Activated CD4-positive, alpha-beta memory T cell treated with anti-CD3 and anti-CD28 coated beads for 36 hours (primary cell): ENCODE data around the gene SPATA21. TPM values are rescaled to one million over a fixed set of nuclear protein-coding genes. Genes with fewer than 3 reads are reported as not detected.
A peak's percentile ranks its signal among the peaks of the same experiment; 100 is the strongest.

Experiments used
- CTCF ChIA-PET: fragments of 350-600 bp; sonication (Branson Sonifier 250); formaldehyde crosslinking; loops from one replicate; lab custom pipeline; 2021; ENCODE audit warnings: antibody characterized with exemption, inconsistent platforms; lab: Charles Lee
- POLR2A ChIA-PET: fragments of 350-600 bp; sonication (Branson Sonifier 250); formaldehyde crosslinking; loops from one replicate; lab custom pipeline; 2021; ENCODE audit warnings: antibody characterized with exemption; lab: Charles Lee
- DNase-seq: peaks from one replicate; pipeline ENCODE4 v3.0.0-alpha.2; 2020
- H3K27ac Mint-ChIP-seq: one replicate; pipeline ENCODE4 v1.8.0; 2021; ENCODE audit warnings: mixed read lengths
- H3K27me3 Mint-ChIP-seq: one replicate; pipeline ENCODE4 v1.8.0; 2021; ENCODE audit warnings: mixed read lengths
- H3K36me3 Mint-ChIP-seq: one replicate; pipeline ENCODE4 v1.8.0; 2021; ENCODE audit warnings: mixed read lengths
- H3K4me1 Mint-ChIP-seq: one replicate; pipeline ENCODE4 v1.8.0; 2021; ENCODE audit warnings: low read depth, mixed read lengths
- H3K4me3 Mint-ChIP-seq: one replicate; pipeline ENCODE4 v1.8.0; 2021; ENCODE audit warnings: mild to moderate bottlenecking, mixed read lengths
- H3K9me3 Mint-ChIP-seq: one replicate; pipeline ENCODE4 v1.8.0; 2021; ENCODE audit warnings: mixed read lengths
- intact Hi-C: fragments of 100-400 bp; cut with micrococcal nuclease; formaldehyde crosslinking; loops from one replicate; pipeline ENCODE4 v1.15.1; 2023
- total RNA-seq, 2 experiments: library from RNA; stranded (reverse); gene quantifications; one replicate each; pipeline ENCODE4 v1.2.3, GENCODE V29; 2021

Gene SPATA21
- total RNA-seq, 2 experiments from 2014 or later: not detected

- H3K4me1 Mint-ChIP-seq: no peaks in the 10 kb centered on the region
- CTCF ChIA-PET: no interaction called here
- no peaks in the 10 kb centered on the region for H3K27me3 Mint-ChIP-seq
- H3K9me3 Mint-ChIP-seq: no peaks in the 10 kb centered on the region
- no peak overlapping the region for H3K27ac Mint-ChIP-seq
- POLR2A ChIA-PET: no interaction called here
- H3K4me3 Mint-ChIP-seq: no peak overlapping the region
- no peak for DNase-seq
- H3K36me3 Mint-ChIP-seq: no peaks in the 10 kb centered on the region
- intact Hi-C loops: no loop called here
Observed at GRCh38 chr1:16409536-16410152, 27.6 kb downstream of the SPATA21 start.

DNA sequence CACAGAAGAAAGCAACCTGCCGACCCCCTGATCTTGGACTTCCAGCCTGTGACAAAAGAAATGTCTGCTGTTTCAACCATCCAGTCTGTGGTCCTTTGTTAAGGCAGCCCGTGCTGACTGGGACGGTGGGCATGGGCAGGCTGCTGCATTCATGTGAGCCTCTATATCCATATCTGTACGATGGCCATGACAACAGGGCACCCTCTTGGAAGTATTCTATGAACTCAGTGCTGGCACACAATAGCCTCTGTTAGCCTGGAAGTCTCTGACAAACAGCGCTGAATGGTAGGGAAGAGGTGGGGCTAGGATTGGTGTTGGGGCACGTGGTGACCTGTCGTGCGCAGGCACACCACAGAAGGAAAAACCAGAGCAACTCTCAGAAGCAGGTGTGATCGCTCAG is 30.4 kb downstream of the SPATA21 start:
- no peaks in the 10 kb centered on the region for H3K27me3 Mint-ChIP-seq
- no peak overlapping the region for H3K27ac Mint-ChIP-seq
- H3K9me3 Mint-ChIP-seq: no peaks in the 10 kb centered on the region
- H3K4me3 Mint-ChIP-seq: no peak overlapping the region
- H3K36me3 Mint-ChIP-seq: no peaks in the 10 kb centered on the region
- POLR2A ChIA-PET: no interaction called here
- H3K4me1 Mint-ChIP-seq: no peaks in the 10 kb centered on the region
- DNase-seq: no peak
- intact Hi-C loops: no loop called here
- CTCF ChIA-PET: no interaction called here

GRCh38 chr1:16405441-16405840 is 31.8 kb downstream of the SPATA21 start:
- no peaks in the 10 kb centered on the region for H3K4me1 Mint-ChIP-seq
- DNase-seq: no peak
- no peak overlapping the region for H3K27ac Mint-ChIP-seq
- H3K36me3 Mint-ChIP-seq: no peaks in the 10 kb centered on the region
- no peaks in the 10 kb centered on the region for H3K9me3 Mint-ChIP-seq
- ChIA-PET CTCF (no interaction called here), POLR2A (no interaction called here)
- intact Hi-C loops: no loop called here
- H3K4me3 Mint-ChIP-seq: no peak overlapping the region
- H3K27me3 Mint-ChIP-seq: no peaks in the 10 kb centered on the region

GRCh38 chr1:16402742-16403141 is 34.5 kb downstream of the SPATA21 start:
- no peaks in the 10 kb centered on the region for H3K9me3 Mint-ChIP-seq
- intact Hi-C loops: no loop called here
- peaks cover 3% of the 10 kb centered on the region for H3K36me3 Mint-ChIP-seq
- no peak overlapping the region for H3K27ac Mint-ChIP-seq
- ChIA-PET POLR2A (interaction anchor here (0.8 kb wide), 1 partner anchor 35 kb away, joined by 3 read pairs; no protein-coding TSS in a partner anchor), CTCF (no interaction called here)
- no peak for DNase-seq
- H3K4me3 Mint-ChIP-seq: no peak overlapping the region
- H3K27me3 Mint-ChIP-seq: no peaks in the 10 kb centered on the region
- H3K4me1 Mint-ChIP-seq: peaks cover under 1% of the 10 kb centered on the region

DNA sequence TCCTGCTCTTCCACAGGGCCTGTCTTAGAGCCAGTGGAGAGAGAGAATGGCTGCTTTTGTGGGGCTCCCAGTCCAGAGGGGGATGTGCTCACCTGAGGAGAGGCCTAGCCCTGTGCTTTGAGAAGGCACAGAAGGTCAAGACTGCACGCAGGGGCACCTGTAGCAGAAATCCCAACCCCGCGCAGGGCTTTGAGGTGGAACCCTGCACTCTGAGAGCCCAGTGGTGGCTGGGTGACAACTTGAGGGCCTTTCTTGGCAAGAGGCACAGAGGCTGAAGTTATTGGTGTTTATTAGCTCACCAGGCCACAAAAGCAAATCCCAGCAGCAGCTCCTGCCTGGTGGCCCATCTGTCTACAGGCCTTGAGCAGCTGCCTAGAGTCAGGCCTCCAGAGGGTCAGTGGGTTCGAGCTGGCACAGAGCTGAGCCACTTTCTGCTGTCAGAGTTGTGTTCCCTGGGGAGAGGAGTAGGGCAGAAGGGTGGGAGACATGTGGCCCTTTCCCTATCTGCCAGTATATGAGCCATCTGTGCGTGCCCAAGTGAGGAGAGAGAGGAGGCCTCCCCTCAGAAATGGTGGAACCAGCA is 38.8 kb downstream of the SPATA21 start:
- CTCF ChIA-PET: no interaction called here
- H3K9me3 Mint-ChIP-seq: no peaks in the 10 kb centered on the region
- H3K27ac Mint-ChIP-seq: peak overlapping the region; percentile 65
- POLR2A ChIA-PET: interaction anchor here (1.0 kb wide), 1 partner anchor 31 kb away, joined by 3 read pairs; no protein-coding TSS in a partner anchor
- no peaks in the 10 kb centered on the region for H3K27me3 Mint-ChIP-seq
- intact Hi-C loops: no loop called here
- no peak for DNase-seq
- peaks cover 27% of the 10 kb centered on the region for H3K36me3 Mint-ChIP-seq
- H3K4me1 Mint-ChIP-seq: peaks cover 20% of the 10 kb centered on the region
- H3K4me3 Mint-ChIP-seq: no peak overlapping the region

GRCh38 chr1:16397120-16397519 is 40.1 kb downstream of the SPATA21 start:
- peaks cover 33% of the 10 kb centered on the region for H3K4me1 Mint-ChIP-seq
- DNase-seq: no peak
- H3K9me3 Mint-ChIP-seq: no peaks in the 10 kb centered on the region
- ChIA-PET POLR2A (no interaction called here), CTCF (no interaction called here)
- intact Hi-C loops: no loop called here
- no peak overlapping the region for H3K4me3 Mint-ChIP-seq
- no peaks in the 10 kb centered on the region for H3K27me3 Mint-ChIP-seq
- H3K36me3 Mint-ChIP-seq: peaks cover 36% of the 10 kb centered on the region
- peak overlapping the region; percentile 74 for H3K27ac Mint-ChIP-seq

DNA sequence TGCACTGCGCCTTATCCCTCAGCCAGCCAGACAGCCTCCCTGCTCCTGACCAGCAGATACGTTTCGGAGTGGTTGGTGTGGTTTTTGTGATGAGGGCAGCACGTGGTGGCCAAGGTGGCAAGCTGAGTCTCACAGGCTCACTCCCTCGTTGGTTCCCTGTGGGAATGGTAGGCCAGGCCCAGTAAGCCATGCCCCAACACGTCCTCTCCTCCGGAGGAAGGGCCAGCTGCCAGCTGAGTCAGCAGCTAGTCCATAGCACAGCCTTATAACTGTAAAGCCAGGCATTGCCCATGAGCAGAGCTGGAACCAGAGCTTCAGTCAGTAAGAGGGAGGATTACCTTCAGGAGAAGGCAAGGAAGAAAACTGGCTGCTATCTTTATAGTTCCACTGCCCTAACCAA is 40.6 kb downstream of the SPATA21 start:
- intact Hi-C loops: no loop called here
- no peak for DNase-seq
- H3K4me3 Mint-ChIP-seq: no peak overlapping the region
- no peaks in the 10 kb centered on the region for H3K9me3 Mint-ChIP-seq
- H3K36me3 Mint-ChIP-seq: peaks cover 37% of the 10 kb centered on the region
- CTCF ChIA-PET: no interaction called here
- peak overlapping the region; percentile 74 for H3K27ac Mint-ChIP-seq
- POLR2A ChIA-PET: no interaction called here
- H3K27me3 Mint-ChIP-seq: no peaks in the 10 kb centered on the region
- H3K4me1 Mint-ChIP-seq: peaks cover 38% of the 10 kb centered on the region

GRCh38 chr1:16394977-16395376 is 42.2 kb downstream of the SPATA21 start:
- no peak overlapping the region for H3K4me3 Mint-ChIP-seq
- no peaks in the 10 kb centered on the region for H3K27me3 Mint-ChIP-seq
- no peak overlapping the region for H3K27ac Mint-ChIP-seq
- H3K4me1 Mint-ChIP-seq: peaks cover 54% of the 10 kb centered on the region
- H3K9me3 Mint-ChIP-seq: no peaks in the 10 kb centered on the region
- intact Hi-C loops: no loop called here
- ChIA-PET CTCF (no interaction called here), POLR2A (interaction anchor here (1.3 kb wide), 1 partner anchor 17 kb away, joined by 3 read pairs; no protein-coding TSS in a partner anchor)
- DNase-seq: no peak
- H3K36me3 Mint-ChIP-seq: peaks cover 37% of the 10 kb centered on the region

GRCh38 chr1:16393570-16394521 is 43.4 kb downstream of the SPATA21 start:
- CTCF ChIA-PET: interaction anchor here (0.5 to 0.8 kb wide), 2 partner anchors 28 to 46 kb away, joined by 3 to 4 read pairs; no protein-coding TSS in a partner anchor
- Mint-ChIP-seq H3K4me3 (no peak overlapping the region), H3K9me3 (no peaks in the 10 kb centered on the region), H3K27me3 (no peaks in the 10 kb centered on the region), H3K4me1 (peaks cover 59% of the 10 kb centered on the region), H3K27ac (peak overlapping the region; percentile 21), H3K36me3 (peaks cover 34% of the 10 kb centered on the region)
- POLR2A ChIA-PET: interaction anchor here (1.3 kb wide), 1 partner anchor 15 kb away, joined by 3 read pairs; no protein-coding TSS in a partner anchor
- no peak for DNase-seq
- intact Hi-C loops: no loop called here

DNA sequence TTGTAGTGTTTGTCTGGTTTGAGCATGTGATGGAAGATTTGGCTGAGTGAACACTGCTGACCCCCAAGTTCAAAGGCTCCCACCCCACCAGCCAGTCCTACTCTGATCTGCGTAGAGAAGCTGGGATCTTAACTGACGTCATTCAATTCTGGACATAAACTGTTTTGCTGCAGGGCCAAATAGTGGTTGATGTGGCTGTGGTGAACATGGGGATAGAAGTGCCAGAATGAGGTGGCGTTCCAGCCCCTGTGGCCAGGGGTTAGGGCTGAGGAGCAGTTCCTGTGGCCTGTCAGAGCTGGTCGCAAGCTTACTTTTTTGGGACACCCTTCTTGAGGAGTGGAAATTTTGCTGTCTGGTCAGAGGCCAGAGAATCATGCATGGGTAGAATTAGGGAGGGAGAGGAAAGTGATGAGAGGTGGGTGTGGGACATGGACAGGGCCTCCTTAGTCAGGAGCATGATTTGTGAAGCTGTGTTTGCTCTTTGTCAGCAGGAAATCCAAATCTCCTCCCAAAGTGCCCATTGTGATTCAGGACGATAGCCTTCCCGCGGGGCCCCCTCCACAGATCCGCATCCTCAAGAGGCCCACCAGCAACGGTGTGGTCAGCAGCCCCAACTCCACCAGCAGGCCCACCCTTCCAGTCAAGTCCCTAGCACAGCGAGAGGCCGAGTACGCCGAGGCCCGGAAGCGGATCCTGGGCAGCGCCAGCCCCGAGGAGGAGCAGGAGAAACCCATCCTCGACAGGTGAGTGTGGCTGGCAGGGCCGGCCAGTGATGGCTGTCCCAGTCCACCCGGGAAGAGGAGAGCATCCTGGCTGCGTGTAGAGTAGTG is 44.3 kb downstream of the SPATA21 start:
- Mint-ChIP-seq H3K27ac (peak overlapping the region; percentile 81), H3K4me1 (peaks cover 61% of the 10 kb centered on the region), H3K9me3 (no peaks in the 10 kb centered on the region), H3K36me3 (peaks cover 34% of the 10 kb centered on the region), H3K4me3 (no peak overlapping the region), H3K27me3 (no peaks in the 10 kb centered on the region)
- ChIA-PET CTCF (interaction anchor here (0.8 kb wide), 1 partner anchor 12 kb away, joined by 3 read pairs; no protein-coding TSS in a partner anchor), POLR2A (no interaction called here)
- DNase-seq: no peak
- intact Hi-C loops: no loop called here

DNA sequence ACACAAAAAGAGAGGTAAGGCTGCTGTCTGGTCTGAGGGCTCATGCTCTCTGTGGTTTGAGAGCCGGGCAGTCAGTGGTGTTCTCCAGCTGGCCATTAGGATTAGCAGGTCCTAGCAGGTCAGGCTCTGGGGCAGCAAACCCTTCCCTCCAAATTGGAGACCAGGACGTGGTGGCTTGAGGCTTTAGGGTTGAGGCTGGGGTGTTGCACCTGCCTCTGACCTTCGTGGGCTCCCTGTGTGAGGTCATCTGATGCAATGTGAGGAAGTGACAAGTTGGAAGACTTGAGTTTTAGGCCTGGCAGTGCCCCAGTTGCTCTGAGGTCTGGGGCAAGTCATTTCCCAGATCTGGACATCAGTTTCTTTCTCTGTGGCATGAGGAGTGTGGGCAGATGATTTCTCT is 45.8 kb downstream of the SPATA21 start:
- Mint-ChIP-seq H3K27me3 (no peaks in the 10 kb centered on the region), H3K4me1 (peaks cover 62% of the 10 kb centered on the region), H3K36me3 (peaks cover 30% of the 10 kb centered on the region), H3K4me3 (no peak overlapping the region), H3K9me3 (no peaks in the 10 kb centered on the region), H3K27ac (peak overlapping the region; percentile 81)
- DNase-seq: peak; percentile 38
- CTCF ChIA-PET: no interaction called here
- intact Hi-C loops: loop anchor here (1.0 kb wide), 1 partner anchor 19 kb away; no protein-coding TSS in a partner anchor
- POLR2A ChIA-PET: no interaction called here
